GM12873 (cell line): ENCODE data around the gene C2orf72.

ENCODE experiments used
- TF ChIP-seq, protein P1 (sequence below): IDR thresholded peaks from 2 replicates; pipeline ENCODE4 v1.5.1; 2012; ENCODE audit warnings: low read depth, mild to moderate bottlenecking, moderate library complexity, low read length, control low read depth; ENCODE audit not compliant: insufficient read depth; ENCODE audit errors: missing control alignments

Gene C2orf72

DNA sequence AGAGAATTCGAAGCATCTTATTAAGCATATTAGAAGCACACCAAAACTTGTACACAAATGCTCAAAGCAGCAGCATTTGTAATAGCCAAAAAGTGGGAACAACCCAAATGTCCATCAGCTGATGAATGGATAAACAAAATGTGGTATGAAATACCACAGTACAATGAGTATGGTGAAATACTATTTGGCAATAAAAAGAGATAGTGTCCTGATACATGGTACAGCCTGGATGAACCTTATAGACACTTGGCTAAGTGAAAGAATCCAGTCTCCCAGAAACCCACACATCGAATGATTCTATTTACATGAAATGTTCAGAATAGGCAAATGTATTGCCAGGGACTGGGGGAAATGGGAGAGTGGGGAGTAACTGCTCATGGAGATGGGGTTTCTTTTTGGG is 38.4 kb upstream of the C2orf72 start:
- TF ChIP-seq, protein P1, sequence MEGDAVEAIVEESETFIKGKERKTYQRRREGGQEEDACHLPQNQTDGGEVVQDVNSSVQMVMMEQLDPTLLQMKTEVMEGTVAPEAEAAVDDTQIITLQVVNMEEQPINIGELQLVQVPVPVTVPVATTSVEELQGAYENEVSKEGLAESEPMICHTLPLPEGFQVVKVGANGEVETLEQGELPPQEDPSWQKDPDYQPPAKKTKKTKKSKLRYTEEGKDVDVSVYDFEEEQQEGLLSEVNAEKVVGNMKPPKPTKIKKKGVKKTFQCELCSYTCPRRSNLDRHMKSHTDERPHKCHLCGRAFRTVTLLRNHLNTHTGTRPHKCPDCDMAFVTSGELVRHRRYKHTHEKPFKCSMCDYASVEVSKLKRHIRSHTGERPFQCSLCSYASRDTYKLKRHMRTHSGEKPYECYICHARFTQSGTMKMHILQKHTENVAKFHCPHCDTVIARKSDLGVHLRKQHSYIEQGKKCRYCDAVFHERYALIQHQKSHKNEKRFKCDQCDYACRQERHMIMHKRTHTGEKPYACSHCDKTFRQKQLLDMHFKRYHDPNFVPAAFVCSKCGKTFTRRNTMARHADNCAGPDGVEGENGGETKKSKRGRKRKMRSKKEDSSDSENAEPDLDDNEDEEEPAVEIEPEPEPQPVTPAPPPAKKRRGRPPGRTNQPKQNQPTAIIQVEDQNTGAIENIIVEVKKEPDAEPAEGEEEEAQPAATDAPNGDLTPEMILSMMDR = no peak

DNA sequence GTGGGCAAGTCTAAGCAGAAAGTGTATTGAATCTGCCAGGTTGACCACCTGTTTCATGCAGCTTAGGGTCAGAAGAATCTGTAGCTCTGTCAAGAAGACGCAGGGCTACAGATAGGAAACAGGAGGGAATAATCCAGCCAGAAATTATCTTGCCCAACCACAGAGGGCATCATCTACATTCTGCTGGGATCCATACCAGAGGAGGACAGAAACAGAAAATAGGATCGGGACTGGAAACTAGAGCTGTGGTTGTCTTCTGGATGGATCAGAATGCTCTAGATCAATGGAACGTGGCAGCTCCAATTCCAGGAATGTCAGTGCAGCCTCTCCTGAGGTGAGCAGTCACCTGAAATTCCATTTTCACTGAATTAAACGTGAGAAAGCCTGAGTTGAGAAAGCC is 37.8 kb upstream of the C2orf72 start:
- TF ChIP-seq, protein P1 = no peak

DNA sequence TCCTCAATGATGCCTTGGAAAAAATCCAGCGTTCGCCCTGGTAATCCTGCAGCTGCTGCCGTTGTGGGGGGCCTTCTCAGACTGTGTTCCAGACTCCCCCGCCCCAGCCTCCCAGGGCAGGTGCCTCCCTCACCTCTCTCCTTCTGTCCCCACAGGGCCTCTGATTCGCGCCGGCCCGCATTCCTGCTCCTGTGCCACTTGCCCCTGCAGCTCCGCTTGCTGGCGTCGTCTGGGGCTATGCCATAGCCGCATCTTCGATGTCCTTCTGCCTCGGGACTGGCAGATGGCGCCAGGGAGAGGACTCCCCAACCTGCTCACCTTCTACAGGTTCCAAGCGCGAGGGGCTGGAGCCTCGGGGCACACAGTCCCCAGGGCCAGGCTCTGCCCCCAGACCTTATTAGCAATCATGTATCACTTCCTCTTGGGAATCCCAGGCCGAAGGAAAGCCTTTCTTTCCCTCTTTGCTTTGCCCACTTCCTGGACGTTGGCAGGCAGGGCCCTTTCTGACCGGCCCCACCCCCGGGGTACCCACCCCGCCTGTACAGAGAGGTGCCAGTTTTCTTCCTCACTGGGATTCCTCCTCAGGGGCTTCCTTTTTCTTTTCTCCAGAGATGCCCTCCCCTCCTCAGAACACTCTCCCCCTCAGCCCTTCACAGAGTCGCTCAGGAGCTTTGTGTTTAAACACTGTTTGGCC is 37.0 kb upstream of the C2orf72 start:
- TF ChIP-seq, protein P1 = peak; percentile 13

DNA sequence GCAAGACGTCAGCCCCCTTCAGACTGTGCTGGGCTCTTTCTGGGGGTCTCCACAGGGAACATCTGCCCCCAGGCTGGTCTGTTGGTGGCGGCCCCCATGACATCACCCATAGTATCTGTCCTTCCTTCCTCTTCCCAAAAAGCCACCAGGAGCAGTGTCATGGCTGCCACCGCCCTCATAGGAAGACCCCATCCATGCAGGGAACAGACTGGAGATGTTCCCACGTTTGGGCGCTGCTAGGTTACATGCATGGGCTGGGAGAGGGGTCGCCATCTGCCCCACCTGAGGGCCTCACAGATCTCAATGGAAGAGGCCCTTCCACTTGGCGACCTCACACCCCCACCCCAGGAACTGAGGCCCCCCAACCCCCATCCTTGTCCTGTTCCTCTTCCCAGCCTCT is 36.3 kb upstream of the C2orf72 start:
- TF ChIP-seq, protein P1 = no peak

- TF ChIP-seq, protein P1 = no peak
These were observed 35.4 kb upstream of the C2orf72 start for GRCh38 chr2:231001921-231002320.

DNA sequence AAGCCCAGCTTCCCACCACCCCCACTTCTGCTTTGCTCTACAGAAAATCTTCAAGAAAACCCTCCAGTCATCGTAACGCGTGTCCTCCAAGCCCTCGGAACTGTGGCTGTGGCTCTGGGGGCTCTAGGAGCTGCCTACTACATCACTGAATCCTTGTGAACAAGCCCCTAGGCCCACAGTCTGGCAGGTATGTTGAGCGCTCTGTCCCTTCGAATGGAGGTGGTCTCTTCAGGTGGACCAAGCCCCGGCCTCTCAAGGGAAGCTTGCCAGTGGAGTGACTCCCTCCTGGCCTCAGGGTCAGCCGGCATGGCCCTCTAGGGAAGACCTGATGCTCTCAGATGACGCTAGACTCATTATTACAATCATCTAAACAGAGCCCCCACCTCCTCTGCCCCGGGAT is 34.7 kb upstream of the C2orf72 start:
- TF ChIP-seq, protein P1 = no peak

- TF ChIP-seq, protein P1 = no peak
These were observed 34.1 kb upstream of the C2orf72 start for GRCh38 chr2:231003186-231003585.
